Renal cortex interstitium (tissue), 15 donors: ENCODE data around the gene OAF. TPM values are rescaled to one million over a fixed set of nuclear protein-coding genes. Genes with fewer than 3 reads are reported as not detected.

Experiments
- DNase-seq, 11 donors: peaks; one replicate each; pipeline ENCODE4 v3.0.0-alpha.2; 2013; ENCODE audit warnings: low read depth in 9 of 11, low spot score in 4 of 11; ENCODE audit errors: extremely low read depth in 1 of 11
- long read RNA-seq, 16 experiments: transcript quantifications; one replicate each; lab custom pipeline, GENCODE V29; 2026
- polyA plus RNA-seq, 3 donors: library from polyadenylated mRNA; unstranded; fragments of 120-200 nt; gene quantifications; one replicate each; pipeline ENCODE4 v1.2.1, GENCODE V29; 2013; ENCODE audit not compliant: insufficient read length in 3 of 3

The OAF gene
- 10 to 100 TPM; 28.7 to 51.3 (median 48.4) TPM for polyA plus RNA-seq
- long read RNA-seq, donor 1, transcript OAF-201 (4 exons, 2,525 nt): major isoform, 29 of 53 reads
- long read RNA-seq, donor 1, partial matches to known transcripts: 24 of 53 reads
- long read RNA-seq, donor 1, other reads (novel, unspliced or antisense): 0 of 53 reads
- long read RNA-seq, donor 2, transcript OAF-201 (4 exons, 2,525 nt): major isoform, 24 of 42 reads
- long read RNA-seq, donor 2, partial matches to known transcripts: 18 of 42 reads
- long read RNA-seq, donor 2, other reads (novel, unspliced or antisense): 0 of 42 reads
- long read RNA-seq, donor 3, transcript OAF-201 (4 exons, 2,525 nt): major isoform, 40 of 66 reads
- long read RNA-seq, donor 3, partial matches to known transcripts: 25 of 66 reads
- long read RNA-seq, donor 3, other reads (novel, unspliced or antisense): 0 of 66 reads
- long read RNA-seq, donor 4, transcript OAF-201 (4 exons, 2,525 nt): major isoform, 18 of 23 reads
- long read RNA-seq, donor 4, partial matches to known transcripts: 5 of 23 reads
- long read RNA-seq, donor 4, other reads (novel, unspliced or antisense): 0 of 23 reads
- long read RNA-seq, donor 5: 0 reads
- long read RNA-seq, donor 6, transcript OAF-201 (4 exons, 2,525 nt): major isoform, 10 of 10 reads
- long read RNA-seq, donor 6, partial matches to known transcripts: 0 of 10 reads
- long read RNA-seq, donor 6, other reads (novel, unspliced or antisense): 0 of 10 reads
- long read RNA-seq, donor 7, transcript OAF-201 (4 exons, 2,525 nt): major isoform, 26 of 67 reads
- long read RNA-seq, donor 7, partial matches to known transcripts: 41 of 67 reads
- long read RNA-seq, donor 7, other reads (novel, unspliced or antisense): 0 of 67 reads
- long read RNA-seq, donor 8, transcript OAF-201 (4 exons, 2,525 nt): major isoform, 54 of 67 reads
- long read RNA-seq, donor 8, partial matches to known transcripts: 12 of 67 reads
- long read RNA-seq, donor 8, other reads (novel, unspliced or antisense): 0 of 67 reads
- long read RNA-seq, donor 9, transcript OAF-201 (4 exons, 2,525 nt): major isoform, 24 of 29 reads
- long read RNA-seq, donor 9, partial matches to known transcripts: 5 of 29 reads
- long read RNA-seq, donor 9, other reads (novel, unspliced or antisense): 0 of 29 reads
- long read RNA-seq, donor 10, transcript OAF-201 (4 exons, 2,525 nt): major isoform, 20 of 52 reads
- long read RNA-seq, donor 10, partial matches to known transcripts: 32 of 52 reads
- long read RNA-seq, donor 10, other reads (novel, unspliced or antisense): 0 of 52 reads
- long read RNA-seq, donor 11, transcript OAF-201 (4 exons, 2,525 nt): major isoform, 21 of 29 reads
- long read RNA-seq, donor 11, partial matches to known transcripts: 8 of 29 reads
- long read RNA-seq, donor 11, other reads (novel, unspliced or antisense): 0 of 29 reads
- long read RNA-seq, donor 12, transcript OAF-201 (4 exons, 2,525 nt): major isoform, 12 of 12 reads
- long read RNA-seq, donor 12, partial matches to known transcripts: 0 of 12 reads
- long read RNA-seq, donor 12, other reads (novel, unspliced or antisense): 0 of 12 reads
- long read RNA-seq, donor 13: 0 reads
- long read RNA-seq, donor 14, transcript OAF-201 (4 exons, 2,525 nt): major isoform, 23 of 38 reads
- long read RNA-seq, donor 14, partial matches to known transcripts: 15 of 38 reads
- long read RNA-seq, donor 14, other reads (novel, unspliced or antisense): 0 of 38 reads
- long read RNA-seq, donor 15, transcript OAF-201 (4 exons, 2,525 nt): major isoform, 13 of 14 reads
- long read RNA-seq, donor 15, partial matches to known transcripts: 0 of 14 reads
- long read RNA-seq, donor 15, other reads (novel, unspliced or antisense): 0 of 14 reads
- long read RNA-seq, donor 16, transcript OAF-201 (4 exons, 2,525 nt): major isoform, 56 of 87 reads
- long read RNA-seq, donor 16, partial matches to known transcripts: 29 of 87 reads
- long read RNA-seq, donor 16, other reads (novel, unspliced or antisense): 0 of 87 reads

- DNase-seq: peak in 10 of 11 donors; percentile 69 to 86 (median 80)
Observed at GRCh38 chr11:120210626-120211521, at the start of gene OAF. OAF (plus strand) TSS chr11:120211032; CDS start chr11:120211280, 248 bp downstream.

GRCh38 chr11:120167659-120168058 lies 43.2 kb upstream of the OAF start:
- no peak for DNase-seq

DNA sequence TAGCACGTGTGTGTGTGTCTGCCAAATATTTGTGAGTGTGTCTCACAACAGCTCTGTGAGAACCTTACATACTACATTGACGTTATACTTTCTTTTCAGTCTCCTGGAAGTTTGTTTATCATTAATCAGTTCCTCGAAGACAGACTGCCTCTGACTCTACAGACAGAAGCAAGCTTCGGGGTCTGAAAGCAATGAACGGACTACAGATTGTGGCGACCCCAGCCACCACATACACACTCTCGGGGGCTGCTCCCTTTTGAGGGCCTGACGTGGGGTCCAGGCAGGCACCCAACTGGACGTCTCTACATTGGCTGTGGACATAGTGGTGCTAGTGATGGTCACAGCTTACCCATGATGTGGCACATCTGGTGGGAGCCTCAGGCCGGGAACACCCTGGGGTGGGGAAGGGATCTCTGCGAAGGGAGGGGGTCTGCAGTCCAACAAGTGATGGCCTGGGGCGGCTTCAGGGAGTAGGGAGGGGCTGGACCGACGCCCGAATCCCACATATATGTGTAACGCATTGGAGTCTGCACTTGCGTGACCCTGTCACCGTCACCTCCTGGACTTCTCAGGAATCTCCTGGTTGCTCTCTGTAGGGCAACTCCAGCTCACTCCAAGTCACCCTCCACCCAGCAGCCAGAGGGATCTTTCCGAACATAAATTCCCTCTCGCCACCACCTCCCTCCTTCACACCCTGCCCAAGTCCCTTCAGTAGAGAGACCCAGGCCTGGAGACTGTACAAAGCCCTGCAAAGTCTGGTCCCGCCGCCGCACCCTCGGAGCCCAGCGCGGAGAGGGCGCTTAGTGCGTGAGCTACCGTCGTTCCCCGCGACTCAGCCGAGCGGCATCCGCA lies 42.5 kb upstream of the OAF start:
- DNase-seq: no peak

DNA sequence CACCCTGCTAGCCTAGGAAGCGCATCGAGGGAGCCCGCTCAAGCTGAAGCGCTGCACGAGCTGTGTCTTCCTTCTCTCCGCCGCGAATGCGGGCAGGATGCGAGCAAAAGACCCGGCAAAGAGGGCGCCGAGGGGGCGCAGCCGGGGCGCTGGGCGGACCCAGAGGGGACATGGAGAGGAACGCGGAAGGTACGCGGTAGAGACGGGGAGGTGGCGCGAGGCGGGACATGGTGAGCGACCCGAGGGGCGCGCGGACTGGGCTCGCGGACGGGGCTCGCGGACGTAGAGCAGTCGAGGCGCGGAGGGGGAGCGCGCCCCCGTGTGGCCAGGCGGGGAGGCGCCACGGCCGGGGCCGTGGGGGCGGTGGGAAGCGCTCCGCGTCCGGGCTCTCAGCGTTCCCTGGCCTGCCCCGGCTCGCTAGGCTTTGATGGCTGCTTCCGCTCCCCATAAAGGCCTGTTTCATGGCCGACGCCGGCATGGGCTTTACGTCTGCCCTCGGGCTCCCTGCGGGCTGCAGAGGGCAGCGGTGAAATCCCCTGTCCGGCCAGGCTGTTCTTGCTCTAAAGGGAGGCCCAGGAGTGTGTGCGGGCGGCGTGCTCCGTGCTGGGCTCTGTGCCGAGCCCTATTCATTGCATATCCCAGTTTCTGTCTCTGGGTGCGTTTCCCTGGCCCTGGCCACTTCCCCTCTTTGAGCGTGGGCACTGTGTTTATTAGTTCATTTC lies 41.7 kb upstream of the OAF start:
- peak in 6 of 11 donors; percentile 65 to 75 (median 69) for DNase-seq

DNA sequence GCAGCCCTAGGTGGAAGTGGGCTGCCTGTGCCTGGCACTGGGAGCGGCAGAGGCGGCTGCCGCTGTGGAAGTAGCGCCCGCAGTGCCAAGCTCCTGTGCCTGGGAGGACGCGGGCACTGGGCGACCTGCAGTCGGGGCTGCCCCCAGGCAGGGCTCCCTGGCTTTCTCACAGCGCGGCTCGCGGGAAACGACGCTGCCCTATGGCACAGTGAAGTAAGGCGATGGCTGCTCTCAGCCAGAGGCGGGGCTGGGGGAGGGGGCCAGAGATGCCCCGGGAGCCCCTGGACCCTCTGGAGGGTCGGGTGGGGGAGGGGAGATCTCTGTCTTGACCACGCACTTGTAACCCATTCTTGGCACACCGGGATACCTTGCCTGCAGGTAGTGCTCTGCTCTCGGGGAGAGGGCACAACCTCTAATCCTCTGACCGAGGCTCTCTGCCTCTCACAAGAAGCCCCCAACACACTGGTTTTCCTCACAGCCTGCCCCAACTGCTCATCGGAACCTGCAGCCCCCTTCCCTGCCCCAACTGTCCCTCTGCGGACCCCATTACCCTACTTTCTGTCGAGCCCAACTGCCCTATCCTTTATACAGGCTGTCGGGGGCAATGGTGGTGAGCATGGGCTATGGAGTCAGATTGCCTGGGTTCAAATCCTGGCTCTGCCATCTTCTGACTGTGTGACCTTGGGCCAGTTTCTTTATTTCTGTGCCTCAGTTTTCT lies 40.7 kb upstream of the OAF start:
- DNase-seq: no peak

DNA sequence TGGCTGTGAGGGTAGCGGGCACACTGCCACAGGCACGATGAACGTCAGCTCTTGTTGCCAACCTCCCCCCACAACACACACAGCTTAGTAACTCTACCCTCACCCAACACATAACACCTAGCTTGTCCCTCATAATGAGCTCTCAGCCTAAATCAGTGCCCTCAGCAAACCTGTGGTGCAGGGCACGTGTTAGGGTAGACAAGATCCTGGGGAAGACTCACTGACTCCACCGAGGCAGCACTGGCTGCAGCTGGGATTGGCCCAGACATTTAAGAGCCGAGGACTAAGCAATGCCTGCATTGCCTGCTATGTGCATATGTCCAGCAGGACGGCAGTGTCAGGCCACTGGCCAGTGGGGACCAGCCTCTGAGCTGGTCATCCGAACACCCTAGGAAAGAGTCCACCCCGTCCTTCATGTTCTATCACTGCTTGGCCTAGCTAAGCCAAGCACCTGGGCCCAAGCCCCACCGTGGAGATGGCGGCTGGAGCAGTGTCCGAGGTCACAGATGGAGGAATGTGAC lies 40.0 kb upstream of the OAF start:
- no peak for DNase-seq

DNA sequence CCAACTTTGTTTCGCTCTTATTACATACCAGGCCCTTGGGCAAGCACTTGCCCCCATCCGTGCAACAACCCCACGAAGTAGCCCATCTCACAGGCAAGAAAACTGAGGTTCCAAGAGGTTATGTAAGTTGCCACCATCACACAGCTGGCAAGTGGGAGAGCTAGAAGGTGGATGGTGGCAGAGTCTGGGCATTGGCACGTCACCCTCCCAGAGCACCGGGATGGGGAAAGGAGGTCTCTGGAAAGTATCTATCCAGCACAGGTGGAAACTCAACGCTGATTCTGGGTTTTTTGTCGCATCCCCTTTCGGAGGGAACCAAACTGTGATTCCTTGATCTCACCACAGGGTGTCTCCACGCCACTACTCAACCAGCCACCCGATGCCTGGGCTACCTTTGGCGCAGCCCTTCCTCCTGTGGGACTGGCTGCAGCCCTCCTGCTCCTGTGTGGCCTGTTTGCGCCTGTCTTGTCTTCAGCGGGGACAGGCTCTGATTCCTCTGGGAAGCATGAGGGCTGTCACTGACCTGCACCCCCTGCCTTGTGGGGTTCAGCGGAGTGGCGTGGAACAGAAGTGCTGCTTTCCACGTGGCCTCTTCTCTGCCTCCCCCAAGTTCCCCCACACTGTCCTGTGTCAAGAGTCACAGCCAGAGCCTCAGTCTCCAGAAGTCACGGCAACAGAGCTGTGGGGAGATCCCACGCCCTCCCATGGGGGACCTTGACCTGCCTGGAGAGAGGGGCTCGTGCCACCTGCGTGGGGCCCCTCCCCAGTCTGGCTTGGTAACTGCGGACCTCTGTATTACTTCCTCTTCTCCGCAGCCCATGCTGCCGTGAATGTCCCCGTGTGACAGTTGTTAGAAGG lies 38.5 kb upstream of the OAF start:
- peak in 3 of 11 donors; percentile 60 to 69 (median 63) for DNase-seq

- no peak for DNase-seq
Observed at GRCh38 chr11:120173019-120173705, 37.7 kb upstream of the OAF start.

DNA sequence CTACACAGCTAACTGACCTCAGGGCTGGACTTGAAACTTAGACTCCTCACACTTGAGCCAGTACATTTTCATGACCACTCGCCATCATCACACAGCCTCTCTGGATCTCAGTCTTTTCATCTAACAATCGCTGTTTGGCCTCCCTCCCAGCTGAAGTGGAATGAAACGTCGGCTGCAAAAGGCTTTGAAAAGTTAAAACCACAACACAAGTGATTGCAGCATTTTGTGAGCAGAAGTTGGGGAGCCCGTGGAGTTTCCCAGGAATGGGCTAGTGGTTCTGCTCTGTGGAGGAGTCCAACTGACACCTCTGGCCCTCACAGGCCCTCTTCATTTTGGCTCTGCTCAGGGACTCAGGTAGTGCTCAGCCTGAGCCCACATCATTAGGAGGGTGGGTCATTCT lies 37.0 kb upstream of the OAF start:
- no peak for DNase-seq

GRCh38 chr11:120174866-120175265 lies 36.0 kb upstream of the OAF start:
- DNase-seq: no peak

DNA sequence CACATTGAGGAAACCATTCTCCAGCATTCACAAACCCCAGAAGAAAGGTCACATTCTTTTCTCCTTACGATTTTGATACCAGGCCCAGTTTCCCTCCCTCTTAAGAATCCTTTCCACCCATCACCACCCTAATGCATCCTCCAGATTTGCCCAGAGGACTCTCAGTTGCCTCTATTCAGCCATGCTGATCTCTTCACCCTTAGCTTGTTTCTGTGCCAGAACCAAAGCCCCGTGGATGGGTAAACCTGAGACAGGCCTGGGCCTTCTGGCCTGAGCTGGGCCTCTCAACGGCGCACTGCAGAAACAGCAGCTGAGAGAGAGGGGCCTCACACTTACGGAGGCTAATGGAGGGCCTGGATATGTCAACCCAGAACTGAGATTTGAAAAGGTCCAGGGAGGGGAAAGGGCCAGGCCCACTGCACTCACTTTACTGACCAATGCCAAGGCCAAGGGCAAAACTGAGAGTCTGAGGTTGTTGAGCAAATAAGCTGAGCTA lies 32.2 kb upstream of the OAF start:
- DNase-seq: no peak

- DNase-seq: no peak
Observed at GRCh38 chr11:120179057-120179672, 31.7 kb upstream of the OAF start.
